Suppressor macrophage treated with lipopolysaccharide for 1 hour (primary cell): ENCODE results near the gene SYT3.
A peak's percentile ranks its signal among the peaks of the same experiment; 100 is the strongest.
"Not testable (repeated sequence)": the region's sequence is repeated elsewhere in the genome, so short reads cannot be mapped to it uniquely, and the experiment has no call there.

ENCODE experiments used
- DNase-seq, 3 donors: peaks; one replicate each; pipeline ENCODE4 v3.0.0-alpha.2; 2020 to 2022

Gene SYT3

GRCh38 chr19:50636317-50637085 is 3.2 kb downstream of the SYT3 start:
- DNase-seq: peak in 1 of 3 donors; percentile 9

- DNase-seq: no peak
Measured at GRCh38 chr19:50633973-50634372, 5.7 kb downstream of the SYT3 start.

- DNase-seq: no peak
Measured at GRCh38 chr19:50633359-50633758, 6.3 kb downstream of the SYT3 start.

GRCh38 chr19:50632151-50632835 is 7.4 kb downstream of the SYT3 start:
- peak in 1 of 3 donors; percentile 10 for DNase-seq

GRCh38 chr19:50629801-50630200 is 9.9 kb downstream of the SYT3 start:
- DNase-seq: peak in 1 of 3 donors; percentile 5

- DNase-seq: peak in 1 of 3 donors; percentile 6
Measured at GRCh38 chr19:50629194-50629593, 10.5 kb downstream of the SYT3 start.

- DNase-seq: no peak
Measured at GRCh38 chr19:50628551-50628950, 11.1 kb downstream of the SYT3 start.

GRCh38 chr19:50628146-50628545 is 11.5 kb downstream of the SYT3 start:
- peak in 1 of 3 donors; percentile 14 for DNase-seq

GRCh38 chr19:50626795-50627194 is 12.9 kb downstream of the SYT3 start:
- DNase-seq: peak in 1 of 3 donors; percentile 10

GRCh38 chr19:50626011-50626410 is 13.7 kb downstream of the SYT3 start:
- DNase-seq: peak in 1 of 3 donors; percentile 15

GRCh38 chr19:50624949-50625600 is 14.6 kb downstream of the SYT3 start:
- DNase-seq: peak in 1 of 3 donors; percentile 8

GRCh38 chr19:50620394-50620906 is 19.2 kb downstream of the SYT3 start:
- DNase-seq: not testable (repeated sequence)

GRCh38 chr19:50619184-50619583 is 20.5 kb downstream of the SYT3 start:
- not testable (repeated sequence) for DNase-seq

GRCh38 chr19:50618379-50618778 is 21.3 kb downstream of the SYT3 start:
- not testable (repeated sequence) for DNase-seq

GRCh38 chr19:50612504-50613404 is 26.9 kb downstream of the SYT3 start:
- peak in 2 of 3 donors; percentile 3 to 16 for DNase-seq

GRCh38 chr19:50607874-50608785 is 31.6 kb downstream of the SYT3 start:
- peak; percentile 77 to 86 (median 83) for DNase-seq

GRCh38 chr19:50607388-50607787 is 32.3 kb downstream of the SYT3 start:
- peak in 1 of 3 donors; percentile 10 for DNase-seq

- peak in 1 of 3 donors; percentile 8 for DNase-seq
Measured at GRCh38 chr19:50606059-50606836, 33.4 kb downstream of the SYT3 start.

GRCh38 chr19:50604264-50605073 is 35.2 kb downstream of the SYT3 start:
- DNase-seq: peak in 1 of 3 donors; percentile 14
